Skin epidermis (tissue), 12 donors: Measurements from ENCODE around the gene DMD.

Experiments used
- H3K27ac ChIP-seq, 21 experiments: fragments of 200-600 bp; sonication (generic) in 11 of 21; one replicate each; pipeline ENCODE4 v1.5.0; 2020; ENCODE audit warnings: mild to moderate bottlenecking in 3 of 21, inconsistent platforms in 2 of 21, moderate library complexity in 2 of 21
- H3K4me3 ChIP-seq, 7 experiments: fragments of 200-600 bp; sonication (generic) in 2 of 7; one replicate each; pipeline ENCODE4 v1.5.0; 2020; ENCODE audit warnings: inconsistent platforms in 2 of 7, mild to moderate bottlenecking in 2 of 7, moderate library complexity in 1 of 7

Gene DMD

GRCh38 chrX:32155044-32155638 is 1056.2 kb downstream of the DMD start:
- H3K4me3 ChIP-seq, result no peak overlapping the region
- no peak overlapping the region for H3K27ac ChIP-seq

GRCh38 chrX:32153585-32153984 is 1057.8 kb downstream of the DMD start:
- no peak overlapping the region for H3K4me3 ChIP-seq
- no peak overlapping the region for H3K27ac ChIP-seq

- Histone ChIP-seq H3K27ac (no peak overlapping the region), H3K4me3 (no peak overlapping the region)
Measured at GRCh38 chrX:32150141-32150540, 1061.2 kb downstream of the DMD start.

GRCh38 chrX:32141841-32142240 is 1069.5 kb downstream of the DMD start:
- no peak overlapping the region for H3K4me3 ChIP-seq
- no peak overlapping the region for H3K27ac ChIP-seq

GRCh38 chrX:32139476-32139875 is 1071.9 kb downstream of the DMD start:
- Histone ChIP-seq H3K4me3 (no peak overlapping the region), H3K27ac (no peak overlapping the region)

GRCh38 chrX:32137525-32137924 is 1073.8 kb downstream of the DMD start:
- Histone ChIP-seq H3K4me3 (no peak overlapping the region), H3K27ac (no peak overlapping the region)

- Histone ChIP-seq H3K4me3 (no peak overlapping the region), H3K27ac (no peak overlapping the region)
Measured at GRCh38 chrX:32126997-32127396, 1084.4 kb downstream of the DMD start.

- Histone ChIP-seq H3K4me3 (no peak overlapping the region), H3K27ac (no peak overlapping the region)
Measured at GRCh38 chrX:32118832-32119231, 1092.5 kb downstream of the DMD start.

- Histone ChIP-seq H3K4me3 (no peak overlapping the region), H3K27ac (no peak overlapping the region)
Measured at GRCh38 chrX:32116047-32116446, 1095.3 kb downstream of the DMD start.

- no peak overlapping the region for H3K27ac ChIP-seq
- no peak overlapping the region for H3K4me3 ChIP-seq
Measured at GRCh38 chrX:32087663-32088062, 1123.7 kb downstream of the DMD start.

GRCh38 chrX:32084757-32085156 is 1126.6 kb downstream of the DMD start:
- Histone ChIP-seq H3K27ac (no peak overlapping the region), H3K4me3 (no peak overlapping the region)

GRCh38 chrX:32048285-32048684 is 1163.1 kb downstream of the DMD start:
- Histone ChIP-seq H3K27ac (no peak overlapping the region), H3K4me3 (no peak overlapping the region)

- Histone ChIP-seq H3K4me3 (no peak overlapping the region), H3K27ac (no peak overlapping the region)
Measured at GRCh38 chrX:32045149-32045548, 1166.2 kb downstream of the DMD start.

- Histone ChIP-seq H3K4me3 (no peak overlapping the region), H3K27ac (no peak overlapping the region)
Measured at GRCh38 chrX:32041181-32041580, 1170.2 kb downstream of the DMD start.

- H3K4me3 ChIP-seq, result no peak overlapping the region
- H3K27ac ChIP-seq, result no peak overlapping the region
Measured at GRCh38 chrX:32026772-32027171, 1184.6 kb downstream of the DMD start.

GRCh38 chrX:32024072-32024471 is 1187.3 kb downstream of the DMD start:
- no peak overlapping the region for H3K4me3 ChIP-seq
- H3K27ac ChIP-seq, result no peak overlapping the region

- no peak overlapping the region for H3K27ac ChIP-seq
- H3K4me3 ChIP-seq, result no peak overlapping the region
Measured at GRCh38 chrX:32016195-32016594, 1195.2 kb downstream of the DMD start.

GRCh38 chrX:32010948-32011347 is 1200.4 kb downstream of the DMD start:
- H3K4me3 ChIP-seq, result no peak overlapping the region
- no peak overlapping the region for H3K27ac ChIP-seq

GRCh38 chrX:32010212-32010611 is 1201.1 kb downstream of the DMD start:
- H3K4me3 ChIP-seq, result no peak overlapping the region

GRCh38 chrX:31993637-31994036 is 1217.7 kb downstream of the DMD start:
- no peak overlapping the region for H3K27ac ChIP-seq
- H3K4me3 ChIP-seq, result no peak overlapping the region

More at GRCh38 chrX:32010212-32010611, 1201.1 kb downstream of the DMD start:
- H3K27ac ChIP-seq, result no peak overlapping the region

- Histone ChIP-seq H3K4me3 (no peak overlapping the region), H3K27ac (no peak overlapping the region)
Measured at GRCh38 chrX:31988975-31989374, 1222.4 kb downstream of the DMD start.

- Histone ChIP-seq H3K4me3 (no peak overlapping the region), H3K27ac (no peak overlapping the region)
Measured at GRCh38 chrX:31981546-31982062, 1229.7 kb downstream of the DMD start.
